Adrenal gland (tissue), 12 donors: Measurements from ENCODE around the gene TICAM2. TPM values are rescaled to one million over a fixed set of nuclear protein-coding genes. Genes with fewer than 3 reads are reported as not detected.

ENCODE experiments used
- DNase-seq, 7 donors: peaks; one replicate each; pipeline ENCODE4 v3.0.0-alpha.2; 2019 to 2020
- H3K27ac ChIP-seq, 5 donors: fragments of 200-600 bp; sonication (generic) in 4 of 5; 1 replicate in 3 of 5; 2 replicates in 2 of 5; pipeline versions ENCODE4 v1.5.1 to v1.8.0; 2016 to 2020; ENCODE audit warnings: mild to moderate bottlenecking in 1 of 5
- H3K27me3 ChIP-seq: fragments of 200-600 bp; 2 replicates; pipeline ENCODE4 v1.8.0; 2021
- H3K36me3 ChIP-seq, 2 donors: fragments of 200-600 bp; replicated peaks in 1 of 2; 1 replicate in 1 of 2; 2 replicates in 1 of 2; pipeline versions ENCODE4 v1.5.1 to v1.8.0; 2018 to 2022
- H3K4me1 ChIP-seq, 2 donors: fragments of 200-600 bp; replicated peaks in 1 of 2; 1 replicate in 1 of 2; 2 replicates in 1 of 2; pipeline versions ENCODE4 v1.5.1 to v1.8.0; 2018 to 2021
- H3K4me3 ChIP-seq, 4 donors: fragments of 200-600 bp; sonication (generic) in 3 of 4; one replicate each; pipeline ENCODE4 v1.5.1; 2016 to 2018
- H3K9me3 ChIP-seq, 3 donors: fragments of 200-600 bp; sonication (generic) in 1 of 3; replicated peaks in 1 of 3; 1 replicate in 2 of 3; 2 replicates in 1 of 3; pipeline versions ENCODE4 v1.5.1 to v1.8.0; 2016 to 2021
- POLR2A ChIP-seq, 2 donors: fragments of 450-650 bp; IDR thresholded peaks; one replicate each; pipeline ENCODE4 v1.6.1; 2017; ENCODE audit warnings: antibody characterized with exemption in 2 of 2, mild to moderate bottlenecking in 2 of 2, moderate library complexity in 1 of 2
- WGBS, 4 donors: extraction: QIAGEN DNeasy Blood & Tissue Kit in 2 of 4; methylation state at CpG; one replicate each; pipeline versions ENCODE4 v1.1.5 to v1.1.7; 2013 to 2017; 5-methylcytosine and 5-hydroxymethylcytosine counted together
- intact Hi-C, 2 donors: fragments of 100-400 bp; cut with DNase I; formaldehyde crosslinking; loops; one replicate each; pipeline versions ENCODE4 v1.14.1 to v1.15.0; 2022 to 2023
- polyA plus RNA-seq, 3 donors: library from polyadenylated mRNA; stranded (reverse); fragments of 200-250 nt in 2 of 3; fragments of 350-450 nt in 1 of 3; fragmentation: Illumina TruSeq in 1 of 3; extraction: RNeasy Lipid Tissue Mini Kit (QIAGEN cat#74804) in 1 of 3; gene quantifications; one replicate each; pipeline ENCODE4 v1.2.3, GENCODE V29; 2013 to 2014
- total RNA-seq, 9 donors: library from RNA; depleted of rRNA in 4 of 9; stranded (reverse); fragments of >200 nt in 4 of 9; fragments of 120-200 nt in 1 of 9; fragmentation: NEBNext Ultra II Directional in 1 of 9; extraction: Animal tissue kit (Norgen Biotek cat#: 25700) in 1 of 9; gene quantifications; one replicate each; pipeline versions ENCODE4 v1.1.0 to v1.2.4, GENCODE V29; 2013 to 2023
- TF ChIP-seq, protein P1 (sequence below), 6 experiments: fragments of 450-650 bp in 4 of 6; fragments of 200-600 bp in 2 of 6; sonication (generic) in 1 of 6; IDR thresholded peaks; 1 replicate in 5 of 6; 2 replicates in 1 of 6; pipeline versions ENCODE4 v1.5.1 to v1.8.0; 2016 to 2021; ENCODE audit warnings: antibody characterized with exemption in 6 of 6, mild to moderate bottlenecking in 2 of 6, moderate library complexity in 1 of 6
- donor health status: healthy with polysubstance abuse.
- donor health status: Bipolar disorder and iron deficiency.
- donor health status: DM: yes; HTN: yes; CAD: no.
- donor health status: DM: no; HTN: no; CAD: no.
- donor health status: DM: no; HTN: no; CAD: no.
- donor health status: DM: yes; HTN: yes; CAD: no.

TICAM2 gene
- total and polyA plus RNA-seq, 12 donors = 1.8 to 9.3 (median 3.5) TPM

DNA sequence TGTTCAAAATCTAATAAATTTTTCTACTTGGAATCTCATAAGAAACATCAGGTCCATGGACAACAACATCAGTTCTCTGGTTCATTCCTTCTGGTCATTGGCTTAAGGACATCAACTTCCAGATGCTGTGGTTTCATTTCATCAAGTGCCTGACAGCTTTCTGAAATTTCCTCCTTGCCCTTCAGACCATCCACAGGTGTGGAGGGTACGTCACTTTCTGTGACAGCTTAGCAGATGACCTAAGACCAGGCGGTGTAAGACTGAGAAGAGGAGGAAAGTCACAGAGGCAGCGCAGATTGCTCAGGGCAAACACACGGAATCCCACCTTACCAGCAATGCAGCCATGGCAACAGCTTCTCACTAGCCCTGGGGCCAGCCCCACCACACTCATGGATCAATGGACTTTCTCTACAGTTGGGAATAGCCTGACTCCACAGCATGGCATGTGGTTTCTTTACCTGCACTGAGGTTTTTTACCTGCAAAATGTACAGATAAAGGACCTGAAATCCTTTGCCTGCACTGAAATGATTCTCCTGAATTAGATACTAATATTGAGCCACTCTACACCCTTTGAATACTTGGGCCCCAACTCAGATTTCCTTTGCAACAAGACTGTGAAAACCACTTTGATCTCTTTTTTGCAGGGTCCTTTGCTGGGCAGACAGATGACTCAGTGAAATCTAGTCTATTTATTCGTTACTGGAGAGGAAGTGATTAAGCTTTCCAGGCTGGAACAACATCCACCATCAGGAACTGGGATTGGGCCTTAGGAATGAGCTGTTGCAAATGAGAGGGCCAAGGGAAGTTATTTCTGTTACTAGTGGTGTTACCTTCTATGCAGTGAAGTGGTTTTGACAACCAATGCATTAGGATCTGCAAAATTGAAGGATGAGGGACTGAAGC, 26.9 kb downstream of the TICAM2 start:
- no peaks in the 10 kb centered on the region for H3K9me3 ChIP-seq
- H3K27me3 ChIP-seq = no peaks in the 10 kb centered on the region
- TF ChIP-seq, protein P1, sequence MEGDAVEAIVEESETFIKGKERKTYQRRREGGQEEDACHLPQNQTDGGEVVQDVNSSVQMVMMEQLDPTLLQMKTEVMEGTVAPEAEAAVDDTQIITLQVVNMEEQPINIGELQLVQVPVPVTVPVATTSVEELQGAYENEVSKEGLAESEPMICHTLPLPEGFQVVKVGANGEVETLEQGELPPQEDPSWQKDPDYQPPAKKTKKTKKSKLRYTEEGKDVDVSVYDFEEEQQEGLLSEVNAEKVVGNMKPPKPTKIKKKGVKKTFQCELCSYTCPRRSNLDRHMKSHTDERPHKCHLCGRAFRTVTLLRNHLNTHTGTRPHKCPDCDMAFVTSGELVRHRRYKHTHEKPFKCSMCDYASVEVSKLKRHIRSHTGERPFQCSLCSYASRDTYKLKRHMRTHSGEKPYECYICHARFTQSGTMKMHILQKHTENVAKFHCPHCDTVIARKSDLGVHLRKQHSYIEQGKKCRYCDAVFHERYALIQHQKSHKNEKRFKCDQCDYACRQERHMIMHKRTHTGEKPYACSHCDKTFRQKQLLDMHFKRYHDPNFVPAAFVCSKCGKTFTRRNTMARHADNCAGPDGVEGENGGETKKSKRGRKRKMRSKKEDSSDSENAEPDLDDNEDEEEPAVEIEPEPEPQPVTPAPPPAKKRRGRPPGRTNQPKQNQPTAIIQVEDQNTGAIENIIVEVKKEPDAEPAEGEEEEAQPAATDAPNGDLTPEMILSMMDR (IDR thresholded peaks at IDR 0.05) = no peak
- no peak for TF ChIP-seq POLR2A (IDR thresholded peaks at IDR 0.05)
- H3K27ac ChIP-seq = no peak overlapping the region
- no peak overlapping the region for H3K4me3 ChIP-seq
- H3K4me1 ChIP-seq = peaks cover 0 to 8% of the 10 kb centered on the region in 2 donors
- H3K36me3 ChIP-seq = no peaks in the 10 kb centered on the region
- intact Hi-C loops = loop anchor here in 1 of 2 donors (5.0 kb wide), 1 partner anchor 263 kb away; no protein-coding TSS in a partner anchor
- no peak for DNase-seq
- 77 to 86% (median 81%) methylated on average over 5 of the region's 5 CpGs for WGBS, 4 donors

DNA sequence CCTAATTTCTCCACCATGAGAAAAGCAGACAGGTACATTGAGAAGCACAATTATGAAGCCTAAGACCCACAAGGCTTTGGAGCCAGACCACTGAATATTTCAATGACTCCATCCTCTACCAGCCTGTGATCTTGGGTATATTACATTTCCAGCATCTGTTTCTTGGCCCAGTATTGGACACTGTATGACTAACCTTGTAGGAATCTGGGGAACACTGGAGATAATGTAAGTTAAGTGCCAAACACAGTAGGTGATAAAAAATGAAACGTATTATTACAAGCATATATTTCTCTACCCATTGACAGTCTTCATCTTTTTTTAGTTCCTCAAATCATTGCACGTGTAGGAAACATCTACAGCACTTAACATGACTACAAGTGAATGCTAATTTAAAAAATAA, 29.1 kb downstream of the TICAM2 start:
- 73 to 83% (median 78%) methylated on average over 2 of the region's 2 CpGs for WGBS, 4 donors
- H3K27ac ChIP-seq = no peak overlapping the region
- peaks cover 0 to 8% of the 10 kb centered on the region in 2 donors for H3K4me1 ChIP-seq
- no peak for DNase-seq
- no peak overlapping the region for H3K4me3 ChIP-seq
- intact Hi-C loops = no loop called here
- H3K9me3 ChIP-seq = peaks cover 0 to 4% (median 0%) of the 10 kb centered on the region in 3 donors
- TF ChIP-seq POLR2A (IDR thresholded peaks at IDR 0.05) = no peak
- TF ChIP-seq, protein P1 (IDR thresholded peaks at IDR 0.05) = no peak
- no peaks in the 10 kb centered on the region for H3K27me3 ChIP-seq
- no peaks in the 10 kb centered on the region for H3K36me3 ChIP-seq

DNA sequence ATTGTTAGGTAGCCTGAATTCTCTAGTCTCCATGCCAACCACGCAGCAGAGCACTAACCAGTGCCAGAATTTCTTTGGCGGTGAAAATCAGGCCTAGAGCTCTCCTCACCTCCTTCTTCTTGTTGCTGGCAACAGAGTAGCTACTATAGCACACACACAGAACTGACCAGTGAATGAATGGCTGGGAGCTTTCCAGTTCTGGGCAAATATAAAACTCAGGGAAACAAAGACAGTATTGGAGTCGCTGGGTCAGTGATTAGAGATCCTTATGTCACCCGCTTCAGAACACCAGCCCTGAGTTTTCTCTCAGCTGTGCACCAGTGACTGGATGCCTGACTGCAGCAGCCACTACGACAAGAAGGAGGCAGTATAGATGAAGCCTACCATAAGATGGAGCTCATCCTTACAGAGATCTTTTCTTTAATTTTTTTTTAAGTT, 30.8 kb downstream of the TICAM2 start:
- H3K4me3 ChIP-seq = no peak overlapping the region
- intact Hi-C loops = no loop called here
- H3K4me1 ChIP-seq = peaks cover 0 to 8% of the 10 kb centered on the region in 2 donors
- TF ChIP-seq, protein P1 (IDR thresholded peaks at IDR 0.05) = no peak
- no peak for TF ChIP-seq POLR2A (IDR thresholded peaks at IDR 0.05)
- H3K9me3 ChIP-seq = peaks cover 0 to 4% (median 0%) of the 10 kb centered on the region in 3 donors
- no peaks in the 10 kb centered on the region for H3K27me3 ChIP-seq
- WGBS, 4 donors = 74 to 90% (median 87%) methylated on average over 5 of the region's 5 CpGs
- H3K36me3 ChIP-seq = no peaks in the 10 kb centered on the region
- DNase-seq = no peak
- H3K27ac ChIP-seq = no peak overlapping the region

DNA sequence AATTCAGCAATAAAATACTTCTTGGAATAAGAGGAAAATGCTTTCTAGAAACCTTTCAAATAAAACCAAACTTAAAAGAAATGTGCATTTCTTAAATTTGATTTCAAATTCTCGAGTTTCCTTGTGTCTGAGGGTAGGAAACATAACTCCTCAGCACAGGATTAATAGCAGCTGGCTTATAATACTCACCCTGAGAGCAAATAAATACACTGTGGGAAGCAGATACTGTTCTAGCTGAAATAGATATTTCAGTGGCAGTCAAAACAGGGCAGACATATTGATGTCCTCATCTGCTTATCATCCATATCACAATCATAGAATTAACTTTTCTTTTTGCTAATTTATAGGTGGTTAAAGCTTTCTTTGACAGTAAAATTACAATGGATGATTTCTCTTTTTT, 33.6 kb downstream of the TICAM2 start:
- Histone ChIP-seq H3K27ac (no peak overlapping the region), H3K4me1 (peaks cover 0 to 8% of the 10 kb centered on the region in 2 donors), H3K27me3 (no peaks in the 10 kb centered on the region), H3K36me3 (no peaks in the 10 kb centered on the region), H3K4me3 (no peak overlapping the region), H3K9me3 (peaks cover 0 to 4% (median 0%) of the 10 kb centered on the region in 3 donors)
- WGBS, 4 donors = 81 to 96% (median 89%) methylated on average over 1 of the region's 1 CpG
- no peak for TF ChIP-seq POLR2A (IDR thresholded peaks at IDR 0.05)
- TF ChIP-seq, protein P1 (IDR thresholded peaks at IDR 0.05) = no peak
- intact Hi-C loops = no loop called here
- no peak for DNase-seq
